ENCODE data around the gene ARHGAP12.

The ARHGAP12 gene

DNA sequence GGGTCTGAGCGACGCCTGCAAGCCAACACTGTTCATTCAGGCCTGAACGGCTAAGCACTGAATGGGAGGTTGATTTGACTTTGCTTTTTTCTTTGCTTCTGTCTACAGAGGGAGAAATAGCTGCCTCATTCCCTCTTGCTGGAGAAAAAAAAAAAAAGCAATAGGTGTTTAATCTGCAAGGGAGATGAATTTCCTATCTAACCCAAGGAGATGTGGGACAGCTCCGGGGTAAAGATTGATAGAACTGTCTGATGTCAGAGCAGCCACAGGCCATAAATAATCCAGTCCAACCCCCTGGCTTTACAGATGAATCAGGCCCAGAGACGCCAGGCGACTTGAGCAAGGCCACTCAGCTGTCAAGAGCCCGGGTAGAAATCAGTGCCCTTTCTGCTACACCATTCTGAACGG lies 168.0 kb downstream of the ARHGAP12 start:
- DNase-seq: no peak

DNA sequence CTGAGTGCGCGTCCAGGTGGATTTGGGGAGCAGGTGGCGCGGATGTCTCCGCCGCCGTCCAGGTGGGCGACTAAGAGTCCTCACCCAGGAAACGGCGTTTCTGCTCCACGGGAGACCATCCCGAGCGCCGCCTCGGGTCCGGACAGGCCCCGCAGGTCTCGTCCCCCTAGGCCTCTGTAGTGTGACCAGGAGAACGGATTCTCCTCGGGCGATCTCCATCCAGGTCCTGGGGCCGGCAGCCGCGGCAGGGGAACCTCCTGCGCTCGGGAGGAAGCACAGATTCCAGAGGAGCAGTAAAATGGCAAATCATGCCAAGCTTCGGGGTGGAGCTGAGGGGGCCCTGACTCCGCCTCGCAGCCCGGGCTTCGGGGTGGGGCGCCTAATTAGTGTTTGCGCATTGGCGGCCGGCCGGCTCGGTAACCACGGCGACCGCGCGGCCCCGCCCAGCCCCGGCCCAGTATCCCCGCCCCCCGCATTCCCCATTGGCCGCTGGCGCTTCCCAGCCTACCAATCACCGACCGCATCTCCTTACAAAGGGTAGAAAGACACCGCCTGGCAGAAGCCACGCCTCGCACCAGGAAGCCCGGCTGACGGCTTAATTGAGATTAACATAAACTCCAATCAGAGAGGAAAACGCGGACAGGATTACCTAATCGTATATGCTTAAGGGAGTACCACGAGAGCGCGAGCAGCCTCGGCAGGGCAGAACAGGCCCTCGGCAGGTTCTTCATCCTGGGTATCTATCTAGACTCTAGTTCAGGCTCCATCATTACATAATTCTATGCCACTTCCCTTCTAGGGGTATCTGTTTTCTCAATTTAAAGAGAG lies 168.6 kb downstream of the ARHGAP12 start:
- peak; percentile 90 to 97 (median 92) for DNase-seq

DNA sequence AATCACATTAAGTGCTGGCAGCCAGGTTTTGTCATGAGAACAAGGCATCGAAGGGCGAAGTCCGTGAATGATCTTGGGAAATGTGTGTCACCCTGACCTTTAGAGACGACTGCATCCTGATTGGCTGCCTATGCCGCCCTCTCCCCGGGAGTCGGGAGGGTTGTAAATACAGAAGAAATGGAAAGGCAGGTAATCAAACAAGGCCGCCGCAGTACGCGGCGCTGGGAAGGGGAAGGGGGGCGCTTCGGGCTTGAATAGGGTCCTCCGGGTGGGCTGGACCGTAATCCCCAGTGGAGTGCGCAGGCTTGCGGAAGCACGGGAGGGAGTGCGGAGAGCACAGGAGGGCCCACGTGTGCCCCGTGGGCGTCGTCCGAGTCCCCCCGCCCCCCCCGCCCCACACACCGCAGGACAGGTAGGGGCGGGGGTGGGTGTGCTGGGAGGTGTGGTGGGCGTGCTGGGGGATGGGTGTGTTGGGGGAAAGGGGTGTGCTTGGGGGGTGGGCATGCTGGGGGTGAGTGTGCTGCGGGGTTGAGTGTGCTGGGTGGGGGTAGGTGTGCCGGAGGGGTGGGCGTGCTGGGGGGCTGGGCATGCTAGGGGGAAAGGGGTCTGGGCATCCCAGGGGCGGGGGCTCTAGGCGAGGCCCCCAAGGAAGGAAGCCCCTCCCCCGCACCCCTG lies 169.4 kb downstream of the ARHGAP12 start:
- DNase-seq: peak in 2 of 4 experiments; percentile 28 to 44

DNA sequence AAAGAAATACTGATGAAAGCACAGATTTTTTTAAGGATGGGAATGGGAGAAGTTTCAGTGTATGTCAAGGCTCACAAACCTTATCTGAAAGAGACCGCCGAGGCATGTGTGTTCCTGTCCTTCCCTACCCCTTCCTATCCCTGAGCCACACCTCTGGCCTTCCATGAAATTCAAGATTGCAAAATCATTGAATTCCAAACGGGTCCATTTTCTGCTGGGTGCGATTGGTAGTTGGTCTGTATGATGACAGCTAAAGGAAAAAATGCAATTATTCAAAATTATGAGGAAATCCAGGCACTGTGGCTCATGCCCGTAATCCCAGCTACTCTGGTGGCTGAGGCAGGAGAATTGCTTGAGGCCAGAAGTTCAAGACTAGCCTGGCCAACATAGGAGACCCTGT lies 170.1 kb downstream of the ARHGAP12 start:
- DNase-seq: no peak

DNA sequence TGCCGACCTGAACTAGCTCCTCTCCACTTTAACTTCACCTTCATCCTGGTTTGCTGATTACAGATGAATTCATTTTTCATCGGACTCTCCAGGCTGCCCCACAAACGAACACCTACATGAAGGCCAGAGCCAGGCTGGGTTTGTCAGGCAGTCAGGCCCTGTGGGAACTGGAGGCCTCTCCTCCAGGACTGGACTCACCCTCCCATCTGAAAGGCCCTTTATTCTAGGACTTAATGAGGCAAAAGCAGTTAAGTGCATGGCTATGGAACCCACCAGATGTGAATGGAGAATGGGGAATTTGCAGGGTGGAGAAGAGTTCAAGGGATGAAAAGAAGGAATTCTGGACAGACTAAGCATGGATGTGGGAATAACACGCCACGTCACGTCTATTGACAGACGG lies 170.8 kb downstream of the ARHGAP12 start:
- no peak for DNase-seq

DNA sequence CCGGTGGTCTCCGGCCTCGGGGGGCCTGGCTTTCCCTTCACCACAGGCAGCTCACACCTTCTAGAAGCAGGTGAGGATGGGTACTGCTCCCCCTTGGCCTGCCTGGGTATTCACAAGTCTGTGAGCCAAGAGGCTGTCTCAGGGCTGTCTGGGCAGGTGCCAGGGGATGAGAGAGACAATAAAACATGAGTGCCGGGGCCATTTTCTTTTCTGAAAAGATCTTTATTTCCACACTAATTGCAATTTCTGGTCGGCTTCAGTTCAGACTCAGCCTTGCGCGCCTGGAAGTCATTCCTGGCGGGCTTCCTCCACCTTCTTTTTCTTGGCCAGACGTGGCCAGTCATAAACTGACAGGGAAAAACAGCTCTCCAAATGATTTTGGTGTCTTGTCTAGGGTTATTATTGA lies 171.2 kb downstream of the ARHGAP12 start:
- no peak for DNase-seq

DNA sequence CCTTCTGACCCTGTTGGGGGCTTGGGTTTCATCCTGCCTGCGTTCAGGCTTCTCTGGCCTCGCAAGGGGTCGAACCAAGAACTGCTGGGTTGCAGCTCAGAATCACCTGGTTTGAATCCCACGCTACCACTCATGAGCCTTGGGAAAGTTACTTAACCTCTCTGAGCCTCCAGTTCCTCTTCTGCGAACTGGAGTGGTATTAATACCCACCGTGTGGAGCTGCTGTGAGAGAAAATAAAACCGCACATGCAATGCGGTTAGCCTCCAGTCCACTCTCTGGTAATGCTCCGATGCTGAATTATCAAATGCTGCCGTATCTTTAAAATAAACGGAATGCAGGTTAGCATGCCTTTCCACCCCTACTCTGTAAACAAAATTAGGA lies 171.9 kb downstream of the ARHGAP12 start:
- no peak for DNase-seq

DNA sequence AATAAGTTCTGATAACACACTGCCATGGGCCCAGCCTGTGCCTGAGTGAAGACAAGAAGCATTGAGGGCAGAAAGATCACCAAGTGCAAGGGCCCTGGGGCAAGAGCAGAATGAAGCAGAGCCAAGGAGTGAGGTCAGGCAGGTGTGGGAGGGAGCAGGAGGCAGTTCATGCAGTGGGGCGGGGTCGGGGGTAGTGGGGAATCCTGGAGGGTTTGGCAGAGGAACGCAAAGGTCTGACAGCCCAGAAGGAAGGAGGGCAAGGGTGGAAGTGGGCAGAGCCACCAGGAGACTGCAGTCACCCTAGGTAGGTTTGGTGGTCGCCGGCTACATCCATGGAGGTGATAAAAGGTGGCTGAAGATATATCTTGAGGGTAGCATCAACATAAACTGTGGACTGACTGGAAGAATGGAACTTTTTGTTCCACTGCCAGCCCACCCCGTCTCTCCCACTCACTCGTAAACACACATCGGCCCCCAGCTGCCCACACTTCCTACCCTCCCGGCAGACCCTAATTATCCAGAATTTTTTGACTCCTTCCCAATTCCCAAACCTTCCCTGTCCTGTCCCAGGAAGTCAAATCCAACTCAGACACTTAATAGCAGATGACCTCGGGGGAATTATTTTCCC lies 172.4 kb downstream of the ARHGAP12 start:
- DNase-seq: no peak
